ENCODE results near the gene ACSS1.
A peak's percentile ranks its signal among the peaks of the same experiment; 100 is the strongest.

ACSS1 gene

GRCh38 chr20:25046736-25047666 is 10.9 kb downstream of the ACSS1 start:
- Histone ChIP-seq H3K9me3 (ENCODE audit: severe bottlenecking) (no peaks in the 10 kb centered on the region), H3K27ac (ENCODE audit: poor library complexity, severe bottlenecking) (no peak overlapping the region), H3K4me1 (ENCODE audit: insufficient read depth, poor library complexity, severe bottlenecking) (no peaks in the 10 kb centered on the region), H3K36me3 (ENCODE audit: low read depth) (no peaks in the 10 kb centered on the region), H3K4me3 (ENCODE audit: severe bottlenecking) (no peak overlapping the region), H3K27me3 (ENCODE audit: insufficient read depth, poor library complexity, severe bottlenecking) (no peaks in the 10 kb centered on the region)
- TF ChIP-seq CTCF (IDR thresholded peaks at IDR 0.05; ENCODE audit: poor library complexity, severe bottlenecking): no peak
- DNase-seq (ENCODE audit: low spot score): peak; percentile 45
- no peak for ATAC-seq (ENCODE audit: low read depth)

GRCh38 chr20:25046181-25046641 is 11.7 kb downstream of the ACSS1 start:
- DNase-seq (ENCODE audit: low spot score): peak; percentile 53
- TF ChIP-seq CTCF (IDR thresholded peaks at IDR 0.05; ENCODE audit: poor library complexity, severe bottlenecking): no peak
- H3K27ac ChIP-seq (ENCODE audit: poor library complexity, severe bottlenecking): no peak overlapping the region
- no peak overlapping the region for H3K4me3 ChIP-seq (ENCODE audit: severe bottlenecking)
- H3K27me3 ChIP-seq (ENCODE audit: insufficient read depth, poor library complexity, severe bottlenecking): no peaks in the 10 kb centered on the region
- H3K36me3 ChIP-seq (ENCODE audit: low read depth): no peaks in the 10 kb centered on the region
- no peak for ATAC-seq (ENCODE audit: low read depth)
- no peaks in the 10 kb centered on the region for H3K9me3 ChIP-seq (ENCODE audit: severe bottlenecking)
- no peaks in the 10 kb centered on the region for H3K4me1 ChIP-seq (ENCODE audit: insufficient read depth, poor library complexity, severe bottlenecking)

GRCh38 chr20:25045343-25045712 is 12.6 kb downstream of the ACSS1 start:
- no peaks in the 10 kb centered on the region for H3K36me3 ChIP-seq (ENCODE audit: low read depth)
- no peak for ATAC-seq (ENCODE audit: low read depth)
- H3K27me3 ChIP-seq (ENCODE audit: insufficient read depth, poor library complexity, severe bottlenecking): no peaks in the 10 kb centered on the region
- DNase-seq (ENCODE audit: low spot score): peak; percentile 54
- no peak overlapping the region for H3K4me3 ChIP-seq (ENCODE audit: severe bottlenecking)
- no peaks in the 10 kb centered on the region for H3K9me3 ChIP-seq (ENCODE audit: severe bottlenecking)
- no peaks in the 10 kb centered on the region for H3K4me1 ChIP-seq (ENCODE audit: insufficient read depth, poor library complexity, severe bottlenecking)
- no peak overlapping the region for H3K27ac ChIP-seq (ENCODE audit: poor library complexity, severe bottlenecking)
- no peak for TF ChIP-seq CTCF (IDR thresholded peaks at IDR 0.05; ENCODE audit: poor library complexity, severe bottlenecking)

DNA sequence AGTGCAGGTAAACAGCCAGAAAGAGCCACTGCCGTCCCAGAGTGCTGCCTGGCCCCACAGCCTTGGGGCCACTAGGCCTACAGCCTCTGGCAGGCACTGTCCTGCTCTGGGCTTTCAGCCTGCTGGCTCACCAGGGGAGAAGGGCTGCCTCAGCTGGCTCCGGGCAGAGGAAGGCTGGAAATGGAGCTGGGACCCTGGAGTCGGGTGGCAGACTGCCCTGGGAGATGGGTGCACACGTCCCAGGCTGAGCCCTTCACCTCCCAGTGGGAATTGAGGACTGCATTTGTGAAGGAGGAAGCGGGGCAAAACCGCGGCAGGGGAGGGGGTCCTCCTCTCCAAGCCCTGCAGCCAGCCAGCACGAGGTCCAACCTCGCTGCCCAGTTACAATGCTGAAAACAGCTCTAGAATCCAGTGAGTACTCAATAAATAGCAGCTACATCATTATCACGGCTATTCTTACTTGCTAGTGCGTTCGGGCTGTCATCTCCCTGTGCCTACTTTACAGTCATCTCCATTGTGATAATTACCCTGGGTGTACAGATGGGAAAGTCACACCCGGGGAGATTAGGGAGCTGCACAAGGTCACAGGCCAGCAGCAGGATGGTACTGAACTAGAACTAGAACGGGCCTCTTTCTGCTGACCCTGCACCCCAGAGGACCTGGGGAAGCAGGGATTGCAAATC is 13.1 kb downstream of the ACSS1 start:
- Histone ChIP-seq H3K36me3 (ENCODE audit: low read depth) (no peaks in the 10 kb centered on the region), H3K27me3 (ENCODE audit: insufficient read depth, poor library complexity, severe bottlenecking) (no peaks in the 10 kb centered on the region), H3K27ac (ENCODE audit: poor library complexity, severe bottlenecking) (no peak overlapping the region), H3K4me3 (ENCODE audit: severe bottlenecking) (no peak overlapping the region), H3K9me3 (ENCODE audit: severe bottlenecking) (no peaks in the 10 kb centered on the region), H3K4me1 (ENCODE audit: insufficient read depth, poor library complexity, severe bottlenecking) (no peaks in the 10 kb centered on the region)
- peak; percentile 34 for DNase-seq (ENCODE audit: low spot score)
- no peak for ATAC-seq (ENCODE audit: low read depth)
- TF ChIP-seq CTCF (IDR thresholded peaks at IDR 0.05; ENCODE audit: poor library complexity, severe bottlenecking): no peak
